ENCODE results near the gene RAP2C. TPM values are rescaled to one million over a fixed set of nuclear protein-coding genes. Genes with fewer than 3 reads are reported as not detected.

The RAP2C gene
- total RNA-seq, 4 donors from 2014 or later, result 7.0 to 143 (median 38.4) TPM

DNA sequence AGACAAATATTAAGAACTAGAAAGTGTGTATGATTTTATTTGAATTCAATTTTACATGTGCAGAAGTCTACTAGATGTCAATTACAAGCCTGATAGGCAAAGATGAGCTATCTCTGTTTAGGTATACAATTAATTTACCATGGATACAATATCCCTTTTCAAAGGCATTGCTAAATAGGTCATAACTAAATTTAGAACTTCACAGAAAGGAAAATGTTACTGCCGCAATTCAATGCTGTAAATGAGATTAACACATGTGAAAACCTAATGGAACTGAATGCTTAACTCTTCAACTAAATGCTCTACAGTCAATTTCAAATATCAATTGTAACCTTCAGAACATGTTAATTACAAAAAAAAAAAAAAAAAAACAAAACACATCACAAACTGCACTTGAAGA lies 14.6 kb downstream of the RAP2C start:
- no peak overlapping the region for H3K27ac ChIP-seq
- WGBS, 2 donors (ENCODE audit: low coverage in 1 of 2), result 80% methylated on average over 1 of the region's 1 CpG; no CpG with 5 or more reads in 1 of the 2 donors
- H3K4me3 ChIP-seq, result no peak overlapping the region
- intact Hi-C loops (cut with DNase I; ENCODE audit: low total_unique reads) (no loop called here), in situ Hi-C loops (cut with MboI; ENCODE audit: low pct_ligation_motif_present in 1 of 4, low pct_unique_long_range_greater_than_20kb in 1 of 4, low sequenced_read_pairs in 3 of 4) (loop anchor here in 1 of 4 donors (25.0 kb wide), 1 partner anchor 367 kb away; no protein-coding TSS in a partner anchor)
- no peaks in the 10 kb centered on the region for H3K9me3 ChIP-seq
- H3K27me3 ChIP-seq, result no peaks in the 10 kb centered on the region
- H3K4me1 ChIP-seq, result peaks cover 0 to 9% (median 0%) of the 10 kb centered on the region in 4 donors
- TF ChIP-seq POLR2A (IDR thresholded peaks at IDR 0.05) (no peak), EP300 (IDR thresholded peaks at IDR 0.05; ENCODE audit: low read depth) (no peak), POLR2AphosphoS5 (IDR thresholded peaks at IDR 0.05) (no peak)
- TF ChIP-seq, protein P1, sequence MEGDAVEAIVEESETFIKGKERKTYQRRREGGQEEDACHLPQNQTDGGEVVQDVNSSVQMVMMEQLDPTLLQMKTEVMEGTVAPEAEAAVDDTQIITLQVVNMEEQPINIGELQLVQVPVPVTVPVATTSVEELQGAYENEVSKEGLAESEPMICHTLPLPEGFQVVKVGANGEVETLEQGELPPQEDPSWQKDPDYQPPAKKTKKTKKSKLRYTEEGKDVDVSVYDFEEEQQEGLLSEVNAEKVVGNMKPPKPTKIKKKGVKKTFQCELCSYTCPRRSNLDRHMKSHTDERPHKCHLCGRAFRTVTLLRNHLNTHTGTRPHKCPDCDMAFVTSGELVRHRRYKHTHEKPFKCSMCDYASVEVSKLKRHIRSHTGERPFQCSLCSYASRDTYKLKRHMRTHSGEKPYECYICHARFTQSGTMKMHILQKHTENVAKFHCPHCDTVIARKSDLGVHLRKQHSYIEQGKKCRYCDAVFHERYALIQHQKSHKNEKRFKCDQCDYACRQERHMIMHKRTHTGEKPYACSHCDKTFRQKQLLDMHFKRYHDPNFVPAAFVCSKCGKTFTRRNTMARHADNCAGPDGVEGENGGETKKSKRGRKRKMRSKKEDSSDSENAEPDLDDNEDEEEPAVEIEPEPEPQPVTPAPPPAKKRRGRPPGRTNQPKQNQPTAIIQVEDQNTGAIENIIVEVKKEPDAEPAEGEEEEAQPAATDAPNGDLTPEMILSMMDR (IDR thresholded peaks at IDR 0.05), result no peak
- DNase-seq, result no peak
- H3K36me3 ChIP-seq, result no peaks in the 10 kb centered on the region

- 65 to 71% methylated on average over 2 to 5 of the region's 5 CpGs for WGBS, 2 donors (ENCODE audit: low coverage in 1 of 2)
- H3K4me1 ChIP-seq, result no peaks in the 10 kb centered on the region
- TF ChIP-seq, protein P1 (IDR thresholded peaks at IDR 0.05), result no peak
- TF ChIP-seq EP300 (IDR thresholded peaks at IDR 0.05; ENCODE audit: low read depth) (no peak), POLR2A (IDR thresholded peaks at IDR 0.05) (no peak), POLR2AphosphoS5 (IDR thresholded peaks at IDR 0.05) (no peak)
Observed at GRCh38 chrX:132200976-132201375, 18.3 kb downstream of the RAP2C start.

DNA sequence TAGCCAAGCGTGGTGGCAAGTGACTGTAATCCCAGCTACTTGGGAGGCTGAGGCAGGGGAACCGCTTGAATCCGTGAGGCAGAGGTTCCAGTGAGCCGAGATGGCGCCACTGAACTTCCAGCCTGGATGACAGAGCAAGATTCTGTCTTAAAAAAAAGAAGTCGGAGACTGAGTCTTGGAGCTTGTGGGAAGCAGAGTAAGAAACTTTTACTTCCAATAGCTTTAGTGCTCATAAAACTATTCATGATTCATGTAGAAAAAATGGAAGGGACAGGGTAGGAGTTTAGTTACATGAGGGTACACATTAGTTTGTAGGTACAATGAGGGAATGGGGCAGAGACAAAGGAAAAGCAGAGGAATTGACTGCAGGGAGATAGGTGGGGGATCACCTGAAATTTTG lies 19.3 kb downstream of the RAP2C start:
- no peak for DNase-seq
- intact Hi-C loops (cut with DNase I; ENCODE audit: low total_unique reads) (no loop called here), in situ Hi-C loops (cut with MboI; ENCODE audit: low pct_ligation_motif_present in 1 of 4, low pct_unique_long_range_greater_than_20kb in 1 of 4, low sequenced_read_pairs in 3 of 4) (loop anchor here in 1 of 4 donors (25.0 kb wide), 1 partner anchor 363 kb away; no protein-coding TSS in a partner anchor)
- WGBS, 2 donors (ENCODE audit: low coverage in 1 of 2), result 82 to 100% methylated on average over 1 to 6 of the region's 6 CpGs
- no peak overlapping the region for H3K27ac ChIP-seq
- H3K4me3 ChIP-seq, result no peak overlapping the region
- no peaks in the 10 kb centered on the region for H3K4me1 ChIP-seq
- H3K27me3 ChIP-seq, result no peaks in the 10 kb centered on the region
- TF ChIP-seq POLR2A (IDR thresholded peaks at IDR 0.05) (no peak), POLR2AphosphoS5 (IDR thresholded peaks at IDR 0.05) (no peak), EP300 (IDR thresholded peaks at IDR 0.05; ENCODE audit: low read depth) (no peak)
- TF ChIP-seq, protein P1 (IDR thresholded peaks at IDR 0.05), result no peak
- no peaks in the 10 kb centered on the region for H3K9me3 ChIP-seq
- no peaks in the 10 kb centered on the region for H3K36me3 ChIP-seq

More at GRCh38 chrX:132200976-132201375, 18.3 kb downstream of the RAP2C start:
- H3K27ac ChIP-seq, result no peak overlapping the region
- in situ Hi-C loops (cut with MboI; ENCODE audit: low pct_ligation_motif_present in 1 of 4, low pct_unique_long_range_greater_than_20kb in 1 of 4, low sequenced_read_pairs in 3 of 4), result loop anchor here in 1 of 4 donors (25.0 kb wide), 1 partner anchor 364 kb away; no protein-coding TSS in a partner anchor
- no peak overlapping the region for H3K4me3 ChIP-seq
- H3K36me3 ChIP-seq, result no peaks in the 10 kb centered on the region
- DNase-seq, result no peak
- no peaks in the 10 kb centered on the region for H3K27me3 ChIP-seq
- intact Hi-C loops (cut with DNase I; ENCODE audit: low total_unique reads), result no loop called here
- no peaks in the 10 kb centered on the region for H3K9me3 ChIP-seq

DNA sequence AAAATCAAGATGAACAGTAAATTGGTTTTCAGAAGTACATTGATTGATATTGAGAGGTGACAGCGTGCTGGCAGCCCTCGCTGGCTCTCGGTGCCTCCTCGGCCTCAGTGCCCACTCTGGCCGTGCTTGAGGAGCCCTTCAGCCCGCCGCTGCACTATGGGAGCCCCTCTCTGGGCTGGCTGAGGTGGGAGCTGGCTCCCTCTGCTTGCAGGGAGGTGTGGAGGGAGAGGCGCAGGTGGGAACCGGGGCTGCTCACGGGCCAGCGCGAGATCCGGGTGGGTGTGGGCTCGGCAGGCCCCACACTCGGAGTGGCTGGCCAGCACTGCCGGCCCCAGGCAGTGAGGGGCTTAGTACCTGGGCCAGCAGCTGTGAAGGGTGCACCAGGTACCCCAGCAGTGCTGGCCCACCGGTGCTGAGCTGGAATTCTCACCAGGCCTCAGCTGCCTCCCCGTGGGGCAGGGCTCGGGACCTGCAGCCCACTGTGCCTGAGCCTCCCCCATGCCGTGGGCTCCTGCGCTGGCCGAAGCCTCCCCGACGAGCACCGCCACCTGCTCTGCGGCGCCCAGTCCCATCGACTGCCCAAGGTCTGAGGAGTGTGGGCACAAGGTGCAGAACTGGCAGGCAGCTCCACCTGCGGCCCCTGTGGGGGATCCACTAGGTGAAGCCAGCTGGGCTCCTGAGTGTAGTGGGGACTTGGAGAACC lies 25.2 kb downstream of the RAP2C start:
- TF ChIP-seq EP300 (IDR thresholded peaks at IDR 0.05; ENCODE audit: low read depth) (no peak), POLR2AphosphoS5 (IDR thresholded peaks at IDR 0.05) (no peak), POLR2A (IDR thresholded peaks at IDR 0.05) (no peak)
- TF ChIP-seq, protein P1 (IDR thresholded peaks at IDR 0.05), result no peak
- DNase-seq, result no peak
- no peaks in the 10 kb centered on the region for H3K27me3 ChIP-seq
- 95% methylated on average over 21 of the region's 29 CpGs; no CpG with 5 or more reads in 1 of the 2 donors for WGBS, 2 donors (ENCODE audit: low coverage in 1 of 2)
- no peaks in the 10 kb centered on the region for H3K36me3 ChIP-seq
- H3K27ac ChIP-seq, result no peak overlapping the region
- in situ Hi-C loops (cut with MboI; ENCODE audit: low pct_ligation_motif_present in 1 of 4, low pct_unique_long_range_greater_than_20kb in 1 of 4, low sequenced_read_pairs in 3 of 4) (no loop called here), intact Hi-C loops (cut with DNase I; ENCODE audit: low total_unique reads) (no loop called here)
- no peaks in the 10 kb centered on the region for H3K4me1 ChIP-seq
- H3K4me3 ChIP-seq, result no peak overlapping the region
- H3K9me3 ChIP-seq, result no peaks in the 10 kb centered on the region

Data from transverse colon (tissue), 4 donors.